Ishikawa (cell line): Measurements from ENCODE around the gene ZNF85.

ENCODE experiments used
- CREB1 ChIP-seq: IDR thresholded peaks from 2 replicates; pipeline ENCODE4 v1.6.1; 2012; ENCODE audit warnings: low read depth
- EGR1 ChIP-seq: IDR thresholded peaks from 2 replicates; pipeline ENCODE4 v1.6.1; 2012
- EP300 ChIP-seq: IDR thresholded peaks from 2 replicates; pipeline ENCODE4 v1.6.1; 2012; ENCODE audit warnings: borderline replicate concordance
- FOXM1 ChIP-seq: IDR thresholded peaks from 2 replicates; pipeline ENCODE4 v1.6.1; 2012; ENCODE audit warnings: low read depth, borderline replicate concordance
- MAX ChIP-seq: IDR thresholded peaks from 2 replicates; pipeline ENCODE4 v1.6.1; 2012
- REST ChIP-seq: IDR thresholded peaks from 2 replicates; pipeline ENCODE4 v1.6.1; 2012; ENCODE audit warnings: low read depth, mild to moderate bottlenecking
- TAF1 ChIP-seq: IDR thresholded peaks from 2 replicates; pipeline ENCODE4 v1.6.1; 2012; ENCODE audit warnings: low read depth, mild to moderate bottlenecking
- TEAD4 ChIP-seq: IDR thresholded peaks from 2 replicates; pipeline ENCODE4 v1.6.1; 2012
- YY1 ChIP-seq: IDR thresholded peaks from 2 replicates; pipeline ENCODE4 v1.6.1; 2012; ENCODE audit warnings: low read depth
- ZBTB7A ChIP-seq: IDR thresholded peaks from 2 replicates; pipeline ENCODE4 v1.6.1; 2012; ENCODE audit warnings: low read depth

DNA sequence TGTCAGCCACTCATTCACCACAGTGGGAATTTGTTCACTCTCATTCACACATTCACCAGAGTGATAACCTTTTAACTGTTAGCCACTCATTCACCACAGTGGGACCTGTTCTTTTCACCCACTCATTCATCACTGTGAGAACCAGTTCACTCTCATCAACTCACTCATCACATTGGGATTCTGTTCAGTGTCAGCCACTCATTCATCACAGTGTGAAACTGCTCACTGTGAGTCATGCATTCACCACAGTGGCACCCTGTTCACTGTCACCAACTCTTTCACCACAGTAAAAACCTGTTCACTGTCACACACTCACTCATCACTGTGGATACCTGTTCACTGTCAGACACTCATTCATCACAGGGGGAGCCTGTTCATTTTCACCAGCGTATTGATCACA, 43.5 kb upstream of the ZNF85 start:
- TF ChIP-seq EGR1 (no peak), CREB1 (no peak), EP300 (no peak), MAX (no peak), FOXM1 (no peak), ZBTB7A (no peak), TAF1 (no peak), YY1 (no peak), REST (no peak), TEAD4 (no peak)
